Trophoblast cell (in vitro differentiated cells and primary cell): ENCODE measurements around the gene TAF4.
A peak's percentile ranks its signal among the peaks of the same experiment; 100 is the strongest.

Experiments used
- DNase-seq, 2 donors: peaks; one replicate each; pipeline ENCODE4 v3.0.0-alpha.2; 2016
- H2AFZ ChIP-seq: 2 replicates; pipeline ENCODE4 v1.6.1; 2013; ENCODE audit warnings: low read length, moderate library complexity, mild to moderate bottlenecking; ENCODE audit not compliant: insufficient read depth, poor library complexity
- H2AK5ac ChIP-seq: 2 replicates; pipeline ENCODE4 v1.6.1; 2013; ENCODE audit warnings: mild to moderate bottlenecking, low read length
- H2BK120ac ChIP-seq: 2 replicates; pipeline ENCODE4 v1.6.1; 2013; ENCODE audit warnings: low read length, mild to moderate bottlenecking, moderate library complexity; ENCODE audit not compliant: insufficient read depth, poor library complexity
- H2BK12ac ChIP-seq: 2 replicates; pipeline ENCODE4 v1.6.1; 2013; ENCODE audit warnings: mild to moderate bottlenecking, low read length, moderate library complexity
- H2BK5ac ChIP-seq: 2 replicates; pipeline ENCODE4 v1.6.1; 2013; ENCODE audit warnings: low read length, low read depth, moderate library complexity, mild to moderate bottlenecking; ENCODE audit not compliant: poor library complexity
- H3K14ac ChIP-seq: 2 replicates; pipeline ENCODE4 v1.6.1; 2013; ENCODE audit warnings: mild to moderate bottlenecking, low read length
- H3K18ac ChIP-seq: 2 replicates; pipeline ENCODE4 v1.6.1; 2013; ENCODE audit warnings: mild to moderate bottlenecking, low read length
- H3K23ac ChIP-seq: 2 replicates; pipeline ENCODE4 v1.6.1; 2013; ENCODE audit warnings: low read length
- H3K27ac ChIP-seq: 2 replicates; pipeline ENCODE4 v1.5.1; 2013; ENCODE audit warnings: low read depth, mild to moderate bottlenecking, inconsistent platforms, low read length, moderate library complexity
- H3K27me3 ChIP-seq: 2 replicates; pipeline ENCODE4 v1.6.1; 2013; ENCODE audit warnings: inconsistent platforms, mild to moderate bottlenecking, low read length, moderate library complexity; ENCODE audit not compliant: insufficient read depth
- H3K36me3 ChIP-seq, 2 experiments: 1 replicate in 1 of 2; 2 replicates in 1 of 2; pipeline ENCODE4 v1.6.1; 2013; ENCODE audit warnings: low read length in 2 of 2, mild to moderate bottlenecking in 2 of 2, moderate library complexity in 1 of 2; ENCODE audit not compliant: insufficient read depth in 2 of 2, control insufficient read depth in 1 of 2
- H3K4ac ChIP-seq: 2 replicates; pipeline ENCODE4 v1.6.1; 2013; ENCODE audit warnings: low read depth, mild to moderate bottlenecking, low read length, moderate library complexity
- H3K4me1 ChIP-seq, 2 experiments: 1 replicate in 1 of 2; 2 replicates in 1 of 2; pipeline ENCODE4 v1.6.1; 2013; ENCODE audit warnings: low read length in 2 of 2, mild to moderate bottlenecking in 2 of 2, moderate library complexity in 1 of 2; ENCODE audit not compliant: insufficient read depth in 2 of 2, control insufficient read depth in 1 of 2
- H3K4me2 ChIP-seq: 2 replicates; pipeline ENCODE4 v1.6.1; 2013; ENCODE audit warnings: inconsistent platforms, mild to moderate bottlenecking, low read length, moderate library complexity
- H3K4me3 ChIP-seq: 2 replicates; pipeline ENCODE4 v1.5.1; 2013; ENCODE audit warnings: mild to moderate bottlenecking, low read depth, low read length, inconsistent platforms
- H3K79me1 ChIP-seq: one replicate; pipeline ENCODE4 v1.6.1; 2013; ENCODE audit warnings: low read length
- H3K79me2 ChIP-seq: 2 replicates; pipeline ENCODE4 v1.6.1; 2013; ENCODE audit warnings: low read length, mild to moderate bottlenecking; ENCODE audit not compliant: control insufficient read depth, insufficient read depth, poor library complexity
- H3K9ac ChIP-seq: 2 replicates; pipeline ENCODE4 v1.6.1; 2013; ENCODE audit warnings: mild to moderate bottlenecking, low read length
- H3K9me3 ChIP-seq: 2 replicates; pipeline ENCODE4 v1.6.1; 2013; ENCODE audit warnings: low read depth, mild to moderate bottlenecking, control low read depth, inconsistent platforms, low read length; ENCODE audit not compliant: insufficient read depth
- H4K12ac ChIP-seq: 2 replicates; pipeline ENCODE4 v1.6.1; 2013; ENCODE audit warnings: low read depth, mild to moderate bottlenecking, low read length, moderate library complexity
- H4K8ac ChIP-seq: 2 replicates; pipeline ENCODE4 v1.6.1; 2013; ENCODE audit warnings: low read depth, mild to moderate bottlenecking, low read length, moderate library complexity
- H4K91ac ChIP-seq: one replicate; pipeline ENCODE4 v1.6.1; 2013; ENCODE audit warnings: low read depth, mild to moderate bottlenecking, low read length, moderate library complexity
- WGBS: extraction: QIAGEN DNeasy Blood & Tissue Kit; methylation state at CpG from one replicate; pipeline ENCODE4 v1.1.7; 2013; ENCODE audit warnings: missing lambda C conversion rate; ENCODE audit not compliant: insufficient read length, insufficient coverage; ENCODE audit errors: extremely low coverage; 5-methylcytosine and 5-hydroxymethylcytosine counted together

TAF4 gene

GRCh38 chr20:62101078-62101477 is 35.4 kb upstream of the TAF4 start:
- Histone ChIP-seq H3K4me1 (no peaks in the 10 kb centered on the region), H3K14ac (no peak overlapping the region), H3K4me2 (no peak overlapping the region), H3K79me2 (no peaks in the 10 kb centered on the region), H3K4ac (no peak overlapping the region), H2BK12ac (no peak overlapping the region), H2BK120ac (no peak overlapping the region), H3K36me3 (no peaks in the 10 kb centered on the region), H3K18ac (no peak overlapping the region), H3K9ac (no peak overlapping the region), H3K4me3 (no peak overlapping the region), H3K79me1 (no peaks in the 10 kb centered on the region), H3K27me3 (no peaks in the 10 kb centered on the region), H3K27ac (no peak overlapping the region), H3K23ac (no peak overlapping the region), H2AK5ac (no peak overlapping the region), H2AFZ (no peak overlapping the region), H2BK5ac (no peak overlapping the region), H4K91ac (no peak overlapping the region), H3K9me3 (peaks cover 12% of the 10 kb centered on the region), H4K8ac (no peak overlapping the region), H4K12ac (no peak overlapping the region)
- DNase-seq, result no peak
- no CpG with 5 or more reads among the region's 4 CpGs for WGBS

- WGBS, result no CpG with 5 or more reads among the region's 16 CpGs
- peaks cover 10% of the 10 kb centered on the region for H3K9me3 ChIP-seq
- no peaks in the 10 kb centered on the region for H3K4me1 ChIP-seq
- H2BK12ac ChIP-seq, result no peak overlapping the region
- no peak overlapping the region for H4K91ac ChIP-seq
- no peak overlapping the region for H2BK120ac ChIP-seq
- no peak overlapping the region for H2AK5ac ChIP-seq
- no peak overlapping the region for H3K14ac ChIP-seq
- H3K18ac ChIP-seq, result no peak overlapping the region
- no peak overlapping the region for H3K23ac ChIP-seq
- no peak overlapping the region for H4K12ac ChIP-seq
- no peaks in the 10 kb centered on the region for H3K36me3 ChIP-seq
- H3K4me3 ChIP-seq, result no peak overlapping the region
- no peak overlapping the region for H2AFZ ChIP-seq
- H3K9ac ChIP-seq, result no peak overlapping the region
- no peak for DNase-seq
- no peaks in the 10 kb centered on the region for H3K27me3 ChIP-seq
- H3K27ac ChIP-seq, result no peak overlapping the region
- H3K79me1 ChIP-seq, result no peaks in the 10 kb centered on the region
- no peak overlapping the region for H3K4me2 ChIP-seq
- H3K4ac ChIP-seq, result no peak overlapping the region
- no peak overlapping the region for H2BK5ac ChIP-seq
- no peaks in the 10 kb centered on the region for H3K79me2 ChIP-seq
- no peak overlapping the region for H4K8ac ChIP-seq
Observed at GRCh38 chr20:62097881-62098407, 32.3 kb upstream of the TAF4 start.

GRCh38 chr20:62096421-62097380 is 31.0 kb upstream of the TAF4 start:
- Histone ChIP-seq H3K4me3 (no peak overlapping the region), H2BK5ac (no peak overlapping the region), H3K9me3 (peaks cover 8% of the 10 kb centered on the region), H3K4me1 (no peaks in the 10 kb centered on the region), H3K36me3 (no peaks in the 10 kb centered on the region), H3K27ac (no peak overlapping the region), H2AK5ac (no peak overlapping the region), H2AFZ (no peak overlapping the region), H3K4me2 (no peak overlapping the region), H3K79me2 (no peaks in the 10 kb centered on the region), H4K12ac (no peak overlapping the region), H3K27me3 (no peaks in the 10 kb centered on the region), H4K91ac (no peak overlapping the region), H2BK12ac (no peak overlapping the region), H3K14ac (no peak overlapping the region), H3K23ac (no peak overlapping the region), H3K79me1 (no peaks in the 10 kb centered on the region), H3K18ac (no peak overlapping the region), H3K4ac (no peak overlapping the region), H2BK120ac (no peak overlapping the region), H4K8ac (no peak overlapping the region), H3K9ac (no peak overlapping the region)
- DNase-seq, result peak in 1 of 2 donors; percentile 15
- no CpG with 5 or more reads among the region's 30 CpGs for WGBS

GRCh38 chr20:62089393-62089792 is 23.7 kb upstream of the TAF4 start:
- Histone ChIP-seq H3K27me3 (no peaks in the 10 kb centered on the region), H3K4me2 (no peak overlapping the region), H3K79me2 (no peaks in the 10 kb centered on the region), H3K18ac (no peak overlapping the region), H3K9ac (no peak overlapping the region), H3K79me1 (peaks cover 3% of the 10 kb centered on the region), H3K9me3 (peaks cover 10% of the 10 kb centered on the region), H3K4ac (no peak overlapping the region), H2AFZ (no peak overlapping the region), H3K36me3 (no peaks in the 10 kb centered on the region), H2BK120ac (peak overlapping the region; percentile 21), H2AK5ac (no peak overlapping the region), H3K27ac (no peak overlapping the region), H2BK12ac (no peak overlapping the region), H3K4me1 (peaks cover 5 to 11% of the 10 kb centered on the region in 2 experiments), H3K23ac (no peak overlapping the region), H4K12ac (no peak overlapping the region), H2BK5ac (no peak overlapping the region), H4K8ac (no peak overlapping the region), H3K4me3 (no peak overlapping the region), H3K14ac (no peak overlapping the region), H4K91ac (peak overlapping the region; percentile 30)
- DNase-seq, result no peak
- WGBS, result no CpG with 5 or more reads among the region's 3 CpGs
